ENCODE results near the gene WDR20. TPM values are rescaled to one million over a fixed set of nuclear protein-coding genes. Genes with fewer than 3 reads are reported as not detected.
A peak's percentile ranks its signal among the peaks of the same experiment; 100 is the strongest.
"Not testable (repeated sequence)": the region's sequence is repeated elsewhere in the genome, so short reads cannot be mapped to it uniquely, and the experiment has no call there.

The WDR20 gene
- total RNA-seq, 2 experiments from 2014 or later = 28.3 to 31.9 TPM

DNA sequence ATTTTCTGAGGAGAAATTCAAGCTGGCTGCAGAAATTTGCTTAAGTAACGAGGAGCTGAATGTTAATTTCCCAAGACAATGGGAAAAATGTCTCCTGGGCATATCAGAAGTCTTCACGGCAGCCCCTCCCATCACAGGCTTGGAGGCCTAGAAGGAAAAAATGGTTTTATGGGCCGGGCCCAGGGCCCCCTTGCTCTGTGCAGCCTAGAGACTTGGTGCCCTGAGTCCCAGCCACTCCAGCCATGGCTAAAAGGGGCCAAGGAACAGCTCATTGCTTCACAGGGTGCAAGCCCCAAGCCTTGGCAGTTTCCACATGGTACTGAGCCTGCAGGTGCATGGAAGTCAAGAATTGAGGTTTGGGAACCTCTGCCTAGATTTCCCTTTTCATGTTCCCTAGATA is 28.6 kb upstream of the WDR20 start:
- CTCF ChIA-PET = interaction anchor here (1.7 kb wide), 1 partner anchor 12 kb away, joined by 4 read pairs; no protein-coding TSS in a partner anchor
- peaks cover 5% of the 10 kb centered on the region for H3K27me3 Mint-ChIP-seq
- H3K4me3 Mint-ChIP-seq = no peak overlapping the region
- H3K4me1 Mint-ChIP-seq = no peaks in the 10 kb centered on the region
- DNase-seq = no peak
- H3K27ac Mint-ChIP-seq = no peak overlapping the region
- POLR2A ChIA-PET = no interaction called here
- peaks cover 2% of the 10 kb centered on the region for H3K36me3 Mint-ChIP-seq (ENCODE audit: low read depth)
- peaks cover 6% of the 10 kb centered on the region for H3K9me3 Mint-ChIP-seq

DNA sequence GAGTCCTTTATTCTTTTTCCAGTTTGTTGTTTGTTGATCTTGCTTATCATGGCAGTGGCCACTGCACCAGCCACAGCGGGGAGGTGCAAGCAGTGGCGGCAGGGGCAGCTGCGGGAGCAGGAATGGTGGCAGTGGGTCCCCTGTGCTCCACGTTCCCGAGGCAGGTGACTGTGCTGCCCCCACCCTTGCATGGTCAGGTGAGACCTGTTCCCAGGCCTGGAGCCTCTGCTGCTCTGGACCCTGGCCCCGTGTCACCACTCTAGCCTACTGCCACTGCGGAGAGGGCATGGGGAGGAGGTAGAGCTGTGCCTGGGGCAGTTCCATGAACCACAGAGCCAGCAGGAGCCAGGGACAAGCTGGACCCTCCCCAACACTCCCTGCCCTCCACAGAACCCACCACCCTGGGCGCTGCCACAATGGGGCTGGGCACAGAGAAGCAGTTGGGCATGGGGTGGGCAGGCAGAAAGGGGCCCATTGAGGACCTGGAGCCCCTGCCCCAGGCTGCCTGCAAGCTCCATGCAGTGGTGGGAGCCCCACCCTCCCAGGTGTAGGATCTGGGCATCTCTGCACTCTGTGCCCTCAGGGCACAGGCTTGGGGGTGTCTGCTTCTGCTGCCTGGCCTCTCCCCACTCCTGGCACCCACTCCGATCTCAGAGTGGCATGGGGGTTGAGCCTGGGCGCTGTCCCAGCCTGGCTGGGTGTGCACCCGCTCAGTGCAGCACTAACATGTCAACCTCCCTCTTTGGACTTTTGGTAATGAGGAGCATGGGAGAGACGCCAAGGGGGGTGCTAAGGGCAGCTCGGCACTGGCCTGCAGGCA is 23.1 kb upstream of the WDR20 start:
- CTCF ChIA-PET = interaction anchor here (1.0 kb wide), 1 partner anchor 18 kb away, joined by 3 read pairs; no protein-coding TSS in a partner anchor

DNA sequence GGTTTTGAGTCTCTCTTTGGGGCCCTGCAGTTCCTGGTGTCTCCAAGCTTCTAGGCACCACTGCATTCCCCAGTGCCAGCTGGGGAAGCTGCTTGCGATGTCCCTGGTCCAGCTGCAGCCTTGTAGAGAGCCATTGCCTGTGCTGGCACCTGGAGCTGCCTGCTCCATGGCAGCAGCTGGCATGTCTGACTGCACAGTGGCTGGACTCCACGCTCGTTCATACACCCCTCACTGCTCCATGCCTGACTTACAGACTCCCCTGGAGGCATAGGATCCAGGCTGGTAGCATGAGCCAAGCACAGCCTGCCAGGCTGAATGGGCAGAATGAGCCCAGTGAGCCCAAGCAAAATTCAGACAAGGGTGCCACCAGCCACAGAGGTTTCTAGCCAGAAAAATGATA is 21.8 kb upstream of the WDR20 start:
- Mint-ChIP-seq H3K4me3 (no peak overlapping the region), H3K4me1 (no peaks in the 10 kb centered on the region), H3K9me3 (peaks cover 5% of the 10 kb centered on the region), H3K36me3 (ENCODE audit: low read depth) (peaks cover 3% of the 10 kb centered on the region), H3K27ac (no peak overlapping the region), H3K27me3 (no peaks in the 10 kb centered on the region)
- POLR2A ChIA-PET = no interaction called here
- CTCF ChIA-PET = no interaction called here
- DNase-seq = no peak

More for the DNA sequence above, 23.1 kb upstream of the WDR20 start:
- Mint-ChIP-seq H3K27ac (no peak overlapping the region), H3K9me3 (peaks cover 5% of the 10 kb centered on the region), H3K36me3 (ENCODE audit: low read depth) (peaks cover 3% of the 10 kb centered on the region), H3K27me3 (no peaks in the 10 kb centered on the region), H3K4me1 (no peaks in the 10 kb centered on the region), H3K4me3 (no peak overlapping the region)
- POLR2A ChIA-PET = no interaction called here
- no peak for DNase-seq

DNA sequence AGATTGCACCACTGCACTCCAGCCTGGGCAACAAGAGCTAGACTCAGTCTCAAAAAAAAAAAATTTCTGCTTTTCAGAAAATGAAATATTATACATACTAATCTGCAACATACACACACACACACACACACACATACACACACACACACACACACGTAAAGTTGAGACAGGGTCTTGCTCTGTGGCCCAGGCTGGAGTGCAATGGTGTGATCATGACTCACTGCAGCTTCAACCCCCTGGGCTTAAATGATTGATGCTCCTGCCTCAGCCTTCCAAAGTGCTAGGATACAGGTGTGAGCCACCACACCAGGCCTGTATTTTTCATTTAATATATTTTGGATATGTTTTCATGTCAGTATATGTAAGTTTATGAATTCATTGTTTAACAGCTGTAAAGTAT is 18.8 kb upstream of the WDR20 start:
- no peak overlapping the region for H3K4me3 Mint-ChIP-seq
- no peak overlapping the region for H3K27ac Mint-ChIP-seq
- peaks cover 5% of the 10 kb centered on the region for H3K9me3 Mint-ChIP-seq
- DNase-seq = no peak
- H3K27me3 Mint-ChIP-seq = no peaks in the 10 kb centered on the region
- ChIA-PET CTCF (no interaction called here), POLR2A (interaction anchor here (0.6 kb wide), 1 partner anchor 33 kb away, joined by 3 read pairs; no protein-coding TSS in a partner anchor)
- no peaks in the 10 kb centered on the region for H3K4me1 Mint-ChIP-seq
- H3K36me3 Mint-ChIP-seq (ENCODE audit: low read depth) = peaks cover 3% of the 10 kb centered on the region

DNA sequence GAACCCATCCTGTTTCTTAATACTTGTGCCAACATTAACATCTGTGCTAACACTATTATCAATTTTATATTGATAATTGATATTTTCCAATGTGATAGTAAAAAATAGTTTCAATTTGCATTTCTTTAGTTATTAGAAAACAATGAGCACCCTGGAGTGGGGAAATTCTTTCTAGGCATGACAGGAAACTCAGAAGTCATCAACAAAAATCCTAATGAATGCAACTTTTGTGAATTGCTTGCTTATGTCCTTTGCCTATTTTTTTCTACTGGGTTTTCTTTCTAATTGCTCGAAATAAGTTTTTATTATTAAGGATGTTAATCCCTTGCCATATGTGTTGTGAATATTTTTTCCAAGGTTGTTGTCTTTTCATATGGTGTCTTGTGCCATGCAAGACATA is 18.1 kb upstream of the WDR20 start:
- CTCF ChIA-PET = no interaction called here
- no peak overlapping the region for H3K27ac Mint-ChIP-seq

DNA sequence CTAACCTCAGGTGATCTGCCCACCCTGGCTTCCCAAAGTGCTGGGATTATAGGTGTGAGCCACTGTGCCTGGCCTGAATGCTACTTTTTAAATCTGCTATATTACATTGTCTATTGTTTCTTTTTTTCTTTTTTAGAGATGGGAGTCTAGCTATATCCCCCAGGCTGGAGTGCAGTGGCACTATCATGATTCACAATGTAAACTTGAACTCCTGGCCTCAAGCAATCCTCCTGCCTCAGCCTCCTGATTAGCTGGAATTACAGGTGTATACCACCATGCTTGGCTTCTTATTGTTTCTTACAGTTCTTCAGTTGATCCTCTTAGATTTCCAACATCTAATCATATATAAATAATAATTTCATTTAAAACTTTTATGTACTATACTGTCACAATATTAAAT is 15.3 kb upstream of the WDR20 start:
- Mint-ChIP-seq H3K36me3 (ENCODE audit: low read depth) (no peaks in the 10 kb centered on the region), H3K4me3 (no peak overlapping the region), H3K9me3 (no peaks in the 10 kb centered on the region), H3K27ac (no peak overlapping the region), H3K4me1 (no peaks in the 10 kb centered on the region), H3K27me3 (no peaks in the 10 kb centered on the region)
- ChIA-PET POLR2A (no interaction called here), CTCF (no interaction called here)
- DNase-seq = no peak

More for the DNA sequence above, 18.1 kb upstream of the WDR20 start:
- no peak overlapping the region for H3K4me3 Mint-ChIP-seq
- H3K27me3 Mint-ChIP-seq = no peaks in the 10 kb centered on the region
- peaks cover 5% of the 10 kb centered on the region for H3K9me3 Mint-ChIP-seq
- DNase-seq = no peak
- H3K4me1 Mint-ChIP-seq = no peaks in the 10 kb centered on the region
- H3K36me3 Mint-ChIP-seq (ENCODE audit: low read depth) = no peaks in the 10 kb centered on the region
- POLR2A ChIA-PET = no interaction called here

DNA sequence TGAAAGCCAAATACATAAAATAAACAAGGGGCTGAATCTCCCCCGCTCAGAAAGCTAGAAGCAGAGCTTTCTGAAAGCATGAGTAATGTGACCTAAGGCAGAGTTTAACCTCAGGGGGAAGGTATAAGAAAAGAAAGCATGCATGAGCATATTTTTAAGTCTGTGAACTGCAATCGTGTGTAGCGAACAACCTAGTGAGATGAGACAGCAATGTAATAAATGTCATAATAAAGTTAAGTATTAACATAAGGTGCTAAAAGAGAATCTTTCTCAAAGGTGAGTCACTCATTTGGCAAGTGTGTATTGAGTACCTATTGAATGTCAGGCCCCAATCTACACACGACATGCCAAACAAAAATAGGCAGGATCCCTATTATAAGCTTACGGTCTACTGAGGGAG is 14.2 kb upstream of the WDR20 start:
- Mint-ChIP-seq H3K27ac (no peak overlapping the region), H3K9me3 (no peaks in the 10 kb centered on the region), H3K36me3 (ENCODE audit: low read depth) (no peaks in the 10 kb centered on the region), H3K4me1 (no peaks in the 10 kb centered on the region), H3K27me3 (no peaks in the 10 kb centered on the region), H3K4me3 (no peak overlapping the region)
- ChIA-PET POLR2A (interaction anchor here (1.2 kb wide), 1 partner anchor 14 kb away, joined by 3 read pairs; the partner anchor contains the start of gene WDR20), CTCF (no interaction called here)
- DNase-seq = no peak

DNA sequence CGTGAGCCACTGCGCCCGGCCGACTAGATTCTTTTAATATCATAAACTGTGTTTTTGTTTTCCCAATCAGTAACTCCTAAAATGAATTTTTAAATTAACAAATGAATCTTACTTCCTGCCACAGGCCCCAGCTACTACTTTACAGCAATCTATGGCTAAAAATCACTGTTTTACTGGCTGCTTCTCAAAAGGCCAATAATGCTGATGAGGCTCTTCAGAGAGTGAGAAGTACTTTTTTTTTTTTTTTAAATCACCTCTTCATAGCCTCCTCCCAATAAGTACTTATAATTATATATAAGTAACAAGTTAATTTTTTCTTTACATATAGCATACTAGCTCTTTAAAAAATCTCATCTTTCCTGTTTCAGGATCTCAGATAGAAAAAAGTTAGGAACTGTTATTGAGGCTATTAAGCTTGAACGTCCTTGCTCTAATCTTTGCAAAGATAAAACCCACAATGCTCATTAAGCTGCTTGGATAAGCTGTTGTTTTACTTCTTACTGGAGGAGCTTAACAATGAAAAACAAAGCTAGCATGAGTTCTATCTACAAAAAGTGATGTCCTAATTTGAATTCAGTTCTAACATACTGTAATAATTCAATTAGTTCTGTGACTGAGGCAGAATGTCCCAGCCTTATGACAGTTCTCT is 12.8 kb upstream of the WDR20 start:
- H3K36me3 Mint-ChIP-seq (ENCODE audit: low read depth) = no peaks in the 10 kb centered on the region
- no peaks in the 10 kb centered on the region for H3K4me1 Mint-ChIP-seq
- H3K4me3 Mint-ChIP-seq = no peak overlapping the region
- ChIA-PET CTCF (interaction anchor here (0.6 to 0.7 kb wide), 2 partner anchors 19 to 31 kb away, joined by 3 to 4 read pairs; no protein-coding TSS in a partner anchor), POLR2A (no interaction called here)
- no peaks in the 10 kb centered on the region for H3K9me3 Mint-ChIP-seq
- no peak overlapping the region for H3K27ac Mint-ChIP-seq
- no peaks in the 10 kb centered on the region for H3K27me3 Mint-ChIP-seq
- DNase-seq = no peak

DNA sequence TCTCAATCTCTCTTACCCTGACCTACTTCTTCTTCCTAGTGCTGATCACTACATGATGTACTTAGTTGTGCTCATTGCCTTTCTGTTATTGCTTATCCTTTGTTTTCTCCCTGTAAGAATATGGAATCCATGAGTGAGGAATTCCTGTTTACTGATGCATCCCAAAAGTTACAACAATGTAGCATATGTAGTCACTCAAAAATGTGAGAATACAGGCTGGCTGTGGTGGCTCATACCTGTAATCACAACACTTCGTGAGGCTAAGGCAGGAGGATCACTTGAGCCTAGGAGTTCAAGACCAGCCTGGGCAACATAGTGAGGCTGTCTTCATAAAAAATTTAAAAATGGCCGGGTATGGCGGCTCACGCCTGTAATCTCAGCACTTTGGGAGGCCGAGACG is 8.0 kb upstream of the WDR20 start:
- ChIA-PET POLR2A (no interaction called here), CTCF (no interaction called here)
- DNase-seq = no peak
- Mint-ChIP-seq H3K4me1 (no peaks in the 10 kb centered on the region), H3K9me3 (no peaks in the 10 kb centered on the region), H3K4me3 (no peak overlapping the region), H3K27me3 (no peaks in the 10 kb centered on the region), H3K27ac (no peak overlapping the region), H3K36me3 (ENCODE audit: low read depth) (peaks cover 6% of the 10 kb centered on the region)

DNA sequence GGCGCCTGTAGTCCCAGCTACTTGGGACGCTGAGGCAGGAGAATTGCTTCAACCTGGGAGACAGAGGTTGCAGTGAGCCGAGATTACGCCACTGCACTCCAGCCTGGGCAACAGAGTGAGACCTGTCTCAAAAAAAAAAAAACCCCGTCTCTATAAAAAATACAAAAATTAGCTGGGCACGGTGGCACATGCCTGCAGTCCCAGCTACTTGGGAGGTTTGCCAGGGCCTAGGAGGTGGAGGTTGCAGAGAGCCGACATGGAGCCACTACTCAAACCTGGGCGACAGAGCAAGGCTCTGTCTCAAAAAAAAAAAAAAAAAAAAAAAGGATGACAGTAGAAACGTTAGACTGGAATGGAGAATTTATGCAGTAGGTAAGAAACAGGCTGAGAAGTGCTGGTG is 5.7 kb upstream of the WDR20 start:
- H3K36me3 Mint-ChIP-seq (ENCODE audit: low read depth); H3K27ac Mint-ChIP-seq; DNase-seq; CTCF ChIA-PET; H3K9me3 Mint-ChIP-seq; H3K4me1 Mint-ChIP-seq; POLR2A ChIA-PET; H3K27me3 Mint-ChIP-seq; H3K4me3 Mint-ChIP-seq: not testable (repeated sequence)

DNA sequence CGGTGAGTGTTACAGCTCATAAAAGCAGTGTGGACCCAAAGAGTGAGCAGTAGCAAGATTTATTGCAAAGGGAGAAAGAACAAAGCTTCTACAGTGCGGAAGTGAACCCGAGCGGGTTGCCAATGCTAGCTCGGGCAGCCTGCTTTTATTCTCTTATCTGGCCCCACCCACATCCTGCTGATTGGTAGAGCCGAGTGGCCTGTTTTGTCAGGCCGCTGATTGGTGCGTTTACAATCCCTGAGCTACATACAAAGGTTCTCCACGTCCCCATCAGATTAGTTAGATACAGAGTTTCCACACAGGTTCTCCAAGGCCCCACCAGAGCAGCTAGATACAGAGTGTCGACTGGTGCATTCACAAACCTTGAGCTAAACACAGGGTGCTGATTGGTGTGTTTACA is 5.0 kb upstream of the WDR20 start:
- H3K4me3 Mint-ChIP-seq; H3K9me3 Mint-ChIP-seq; H3K27ac Mint-ChIP-seq; DNase-seq; H3K36me3 Mint-ChIP-seq (ENCODE audit: low read depth); H3K27me3 Mint-ChIP-seq; POLR2A ChIA-PET; CTCF ChIA-PET: not testable (repeated sequence)
- peaks cover 10% of the 10 kb centered on the region for H3K4me1 Mint-ChIP-seq

DNA sequence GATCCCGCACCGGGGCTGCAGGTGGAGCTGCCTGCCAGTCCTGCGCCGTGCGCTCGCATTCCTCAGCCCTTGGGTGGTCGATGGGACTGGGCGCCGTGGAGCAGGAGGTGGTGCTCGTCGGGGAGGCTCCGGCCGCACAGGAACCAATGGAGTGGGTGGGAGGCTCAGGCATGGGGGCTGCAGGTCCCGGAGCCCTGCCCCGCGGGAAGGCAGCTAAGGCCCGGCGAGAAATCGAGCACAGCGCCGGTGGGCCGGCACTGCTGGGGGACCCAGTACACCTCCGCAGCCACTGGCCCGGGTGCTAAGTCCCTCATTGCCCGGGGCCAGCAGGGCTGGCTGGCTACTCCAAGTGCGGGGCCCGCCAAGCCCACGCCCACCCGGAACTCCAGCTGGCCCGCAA is 4.2 kb upstream of the WDR20 start:
- CTCF ChIA-PET; DNase-seq; H3K27me3 Mint-ChIP-seq; H3K36me3 Mint-ChIP-seq (ENCODE audit: low read depth); H3K4me3 Mint-ChIP-seq; POLR2A ChIA-PET; H3K9me3 Mint-ChIP-seq; H3K27ac Mint-ChIP-seq: not testable (repeated sequence)
- peaks cover 10% of the 10 kb centered on the region for H3K4me1 Mint-ChIP-seq

DNA sequence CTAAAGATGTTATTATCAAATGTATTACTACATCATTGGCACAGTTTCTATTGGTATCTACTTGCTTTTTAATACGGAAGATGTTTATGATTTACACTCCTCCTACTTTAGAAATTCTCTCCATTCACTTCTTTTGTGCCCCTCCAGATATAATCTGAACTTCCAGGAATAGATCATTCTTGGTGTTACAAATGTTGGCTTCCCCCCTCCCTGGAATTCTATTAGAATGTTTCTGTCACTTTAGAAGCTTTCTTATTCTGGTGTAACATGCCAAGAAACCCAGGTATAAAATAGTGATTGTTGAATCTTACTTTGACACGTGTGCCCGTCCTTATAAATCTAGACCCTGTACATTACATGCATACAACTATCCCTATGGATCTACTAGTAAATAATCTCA is 1.2 kb upstream of the WDR20 start:
- Mint-ChIP-seq H3K4me1 (peaks cover 23% of the 10 kb centered on the region), H3K27ac (peak overlapping the region; percentile 88), H3K36me3 (ENCODE audit: low read depth) (peaks cover 6% of the 10 kb centered on the region), H3K27me3 (no peaks in the 10 kb centered on the region), H3K4me3 (peak overlapping the region; percentile 96), H3K9me3 (no peaks in the 10 kb centered on the region)
- POLR2A ChIA-PET = interaction anchor here (0.9 to 1.1 kb wide), 2 partner anchors 54 to 432 kb away, joined by 3 read pairs; no protein-coding TSS in a partner anchor
- CTCF ChIA-PET = interaction anchor here (1.5 to 2.1 kb wide), 2 partner anchors 42 to 176 kb away, joined by 5 to 6 read pairs; no protein-coding TSS in a partner anchor
- DNase-seq = no peak

Measured in activated CD4-positive, alpha-beta memory T cell treated with anti-CD3 and anti-CD28 coated beads, Interleukin-2, amount 10 ng/mL, durations not matched to agents 7 days and 5 days (primary cell).